GM12878 (cell line): Measurements from ENCODE around the gene CCNA2. TPM values are rescaled to one million over a fixed set of nuclear protein-coding genes. Genes with fewer than 3 reads are reported as not detected.

Source experiments
- BACH1 ChIP-seq: fragments of 450-650 bp; IDR thresholded peaks from 2 replicates; pipeline ENCODE4 v1.6.1; 2017; ENCODE audit warnings: mild to moderate bottlenecking, borderline replicate concordance
- EP300 ChIP-seq, 2 experiments: fragments of 150-350 bp in 1 of 2; IDR thresholded peaks; 2 replicates each; pipeline ENCODE4 v1.6.1; 2011 to 2012; ENCODE audit warnings: low read depth in 2 of 2, low read length in 2 of 2, borderline replicate concordance in 1 of 2, improper control_type of control experiment in 1 of 2, inconsistent platforms in 1 of 2; ENCODE audit not compliant: control insufficient read depth in 1 of 2
- HDGF ChIP-seq: fragments of 450-650 bp; IDR thresholded peaks from 2 replicates; pipeline ENCODE4 v1.6.1; 2016; ENCODE audit warnings: antibody characterized with exemption
- POLR2A ChIP-seq: IDR thresholded peaks from 2 replicates; pipeline ENCODE4 v1.6.1; 2011; ENCODE audit warnings: low read depth, mild to moderate bottlenecking, low read length
- RB1 ChIP-seq: fragments of 450-650 bp; formaldehyde crosslinking; IDR thresholded peaks from 2 replicates; pipeline ENCODE4 v1.6.1; 2017; ENCODE audit warnings: mild to moderate bottlenecking, borderline replicate concordance
- TCF7 ChIP-seq: IDR thresholded peaks from 2 replicates; pipeline ENCODE4 v1.6.1; 2014; ENCODE audit warnings: antibody characterized with exemption, borderline replicate concordance
- YY1 ChIP-seq: IDR thresholded peaks from 2 replicates; pipeline ENCODE4 v1.6.1; 2011; ENCODE audit warnings: low read depth, mild to moderate bottlenecking, low read length
- polyA plus RNA-seq, 11 experiments: library from polyadenylated mRNA; depleted of rRNA in 4 of 11; unstranded in 6 of 11; stranded (reverse) in 5 of 11; fragments of >200 nt; fragmentation: Nextera tagmentation in 4 of 11; fragmentation: Illumina TruSeq in 1 of 11; extraction: Ambion mirVana in 4 of 11; extraction: Trizol in 1 of 11; gene quantifications; 1 replicate in 1 of 11; 2 replicates in 10 of 11; pipeline versions ENCODE4 v1.2.1 to v1.2.3, GENCODE V29; 2011 to 2016; ENCODE audit warnings: inconsistent platforms in 2 of 11, missing spikeins in 2 of 11, low read depth in 1 of 11
- total RNA-seq, 4 experiments: library from RNA; depleted of rRNA in 3 of 4; stranded (reverse); fragments of >200 nt in 3 of 4; fragmentation: Illumina TruSeq in 1 of 4; extraction: Trizol in 1 of 4; gene quantifications; 2 replicates each; pipeline versions ENCODE4 v1.2.1 to v1.2.3, GENCODE V29; 2013 to 2021
- TF ChIP-seq, protein P1 (sequence below): fragments of 450-650 bp; IDR thresholded peaks from 2 replicates; pipeline ENCODE4 v1.6.1; 2017; ENCODE audit warnings: borderline replicate concordance
- TF ChIP-seq, protein P2 (sequence below): fragments of 150-350 bp; IDR thresholded peaks from 2 replicates; pipeline ENCODE4 v1.6.1; 2016; ENCODE audit warnings: low read depth, low read length
- TF ChIP-seq, protein P3 (sequence below): fragments of 450-650 bp; IDR thresholded peaks from 2 replicates; pipeline ENCODE4 v1.6.1; 2017; ENCODE audit warnings: mild to moderate bottlenecking, moderate library complexity

The CCNA2 gene
- total and polyA plus RNA-seq, 10 of the 15 experiments (the other 5 are each of a cell fraction or from before 2014, with no cell fraction given): 21.8 to 153 (median 94.5) TPM

DNA sequence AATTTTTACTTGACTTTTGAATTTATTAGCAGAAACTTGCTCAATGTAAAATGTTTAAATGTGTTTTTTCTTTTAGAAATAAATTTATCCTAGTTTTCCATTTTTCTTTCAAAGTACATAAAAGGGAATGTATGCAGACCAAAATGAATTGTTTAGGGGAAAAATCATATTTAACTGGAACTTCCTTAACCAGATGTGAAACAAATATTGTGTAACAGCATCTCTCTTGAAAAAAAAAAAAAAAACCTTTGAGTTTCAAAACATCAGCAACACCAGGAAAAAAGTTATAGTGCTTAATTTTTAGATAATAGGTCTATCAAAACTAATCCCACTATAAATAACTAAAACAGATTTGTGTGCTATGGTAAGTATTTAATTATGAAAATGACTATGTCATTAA is 14.5 kb upstream of the CCNA2 start (continued):
- TF ChIP-seq, protein P1, sequence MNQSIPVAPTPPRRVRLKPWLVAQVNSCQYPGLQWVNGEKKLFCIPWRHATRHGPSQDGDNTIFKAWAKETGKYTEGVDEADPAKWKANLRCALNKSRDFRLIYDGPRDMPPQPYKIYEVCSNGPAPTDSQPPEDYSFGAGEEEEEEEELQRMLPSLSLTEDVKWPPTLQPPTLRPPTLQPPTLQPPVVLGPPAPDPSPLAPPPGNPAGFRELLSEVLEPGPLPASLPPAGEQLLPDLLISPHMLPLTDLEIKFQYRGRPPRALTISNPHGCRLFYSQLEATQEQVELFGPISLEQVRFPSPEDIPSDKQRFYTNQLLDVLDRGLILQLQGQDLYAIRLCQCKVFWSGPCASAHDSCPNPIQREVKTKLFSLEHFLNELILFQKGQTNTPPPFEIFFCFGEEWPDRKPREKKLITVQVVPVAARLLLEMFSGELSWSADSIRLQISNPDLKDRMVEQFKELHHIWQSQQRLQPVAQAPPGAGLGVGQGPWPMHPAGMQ: no peak
- no peak for TF ChIP-seq EP300 (IDR thresholded peaks at IDR 0.05; ENCODE audit: borderline replicate concordance in 1 of 2, control insufficient read depth in 1 of 2, low read depth in 2 of 2, low read length in 2 of 2)
- TF ChIP-seq, protein P2, sequence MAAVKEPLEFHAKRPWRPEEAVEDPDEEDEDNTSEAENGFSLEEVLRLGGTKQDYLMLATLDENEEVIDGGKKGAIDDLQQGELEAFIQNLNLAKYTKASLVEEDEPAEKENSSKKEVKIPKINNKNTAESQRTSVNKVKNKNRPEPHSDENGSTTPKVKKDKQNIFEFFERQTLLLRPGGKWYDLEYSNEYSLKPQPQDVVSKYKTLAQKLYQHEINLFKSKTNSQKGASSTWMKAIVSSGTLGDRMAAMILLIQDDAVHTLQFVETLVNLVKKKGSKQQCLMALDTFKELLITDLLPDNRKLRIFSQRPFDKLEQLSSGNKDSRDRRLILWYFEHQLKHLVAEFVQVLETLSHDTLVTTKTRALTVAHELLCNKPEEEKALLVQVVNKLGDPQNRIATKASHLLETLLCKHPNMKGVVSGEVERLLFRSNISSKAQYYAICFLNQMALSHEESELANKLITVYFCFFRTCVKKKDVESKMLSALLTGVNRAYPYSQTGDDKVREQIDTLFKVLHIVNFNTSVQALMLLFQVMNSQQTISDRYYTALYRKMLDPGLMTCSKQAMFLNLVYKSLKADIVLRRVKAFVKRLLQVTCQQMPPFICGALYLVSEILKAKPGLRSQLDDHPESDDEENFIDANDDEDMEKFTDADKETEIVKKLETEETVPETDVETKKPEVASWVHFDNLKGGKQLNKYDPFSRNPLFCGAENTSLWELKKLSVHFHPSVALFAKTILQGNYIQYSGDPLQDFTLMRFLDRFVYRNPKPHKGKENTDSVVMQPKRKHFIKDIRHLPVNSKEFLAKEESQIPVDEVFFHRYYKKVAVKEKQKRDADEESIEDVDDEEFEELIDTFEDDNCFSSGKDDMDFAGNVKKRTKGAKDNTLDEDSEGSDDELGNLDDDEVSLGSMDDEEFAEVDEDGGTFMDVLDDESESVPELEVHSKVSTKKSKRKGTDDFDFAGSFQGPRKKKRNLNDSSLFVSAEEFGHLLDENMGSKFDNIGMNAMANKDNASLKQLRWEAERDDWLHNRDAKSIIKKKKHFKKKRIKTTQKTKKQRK: no peak
- TF ChIP-seq TCF7: no peak
- no peak for TF ChIP-seq HDGF
- TF ChIP-seq, protein P3, sequence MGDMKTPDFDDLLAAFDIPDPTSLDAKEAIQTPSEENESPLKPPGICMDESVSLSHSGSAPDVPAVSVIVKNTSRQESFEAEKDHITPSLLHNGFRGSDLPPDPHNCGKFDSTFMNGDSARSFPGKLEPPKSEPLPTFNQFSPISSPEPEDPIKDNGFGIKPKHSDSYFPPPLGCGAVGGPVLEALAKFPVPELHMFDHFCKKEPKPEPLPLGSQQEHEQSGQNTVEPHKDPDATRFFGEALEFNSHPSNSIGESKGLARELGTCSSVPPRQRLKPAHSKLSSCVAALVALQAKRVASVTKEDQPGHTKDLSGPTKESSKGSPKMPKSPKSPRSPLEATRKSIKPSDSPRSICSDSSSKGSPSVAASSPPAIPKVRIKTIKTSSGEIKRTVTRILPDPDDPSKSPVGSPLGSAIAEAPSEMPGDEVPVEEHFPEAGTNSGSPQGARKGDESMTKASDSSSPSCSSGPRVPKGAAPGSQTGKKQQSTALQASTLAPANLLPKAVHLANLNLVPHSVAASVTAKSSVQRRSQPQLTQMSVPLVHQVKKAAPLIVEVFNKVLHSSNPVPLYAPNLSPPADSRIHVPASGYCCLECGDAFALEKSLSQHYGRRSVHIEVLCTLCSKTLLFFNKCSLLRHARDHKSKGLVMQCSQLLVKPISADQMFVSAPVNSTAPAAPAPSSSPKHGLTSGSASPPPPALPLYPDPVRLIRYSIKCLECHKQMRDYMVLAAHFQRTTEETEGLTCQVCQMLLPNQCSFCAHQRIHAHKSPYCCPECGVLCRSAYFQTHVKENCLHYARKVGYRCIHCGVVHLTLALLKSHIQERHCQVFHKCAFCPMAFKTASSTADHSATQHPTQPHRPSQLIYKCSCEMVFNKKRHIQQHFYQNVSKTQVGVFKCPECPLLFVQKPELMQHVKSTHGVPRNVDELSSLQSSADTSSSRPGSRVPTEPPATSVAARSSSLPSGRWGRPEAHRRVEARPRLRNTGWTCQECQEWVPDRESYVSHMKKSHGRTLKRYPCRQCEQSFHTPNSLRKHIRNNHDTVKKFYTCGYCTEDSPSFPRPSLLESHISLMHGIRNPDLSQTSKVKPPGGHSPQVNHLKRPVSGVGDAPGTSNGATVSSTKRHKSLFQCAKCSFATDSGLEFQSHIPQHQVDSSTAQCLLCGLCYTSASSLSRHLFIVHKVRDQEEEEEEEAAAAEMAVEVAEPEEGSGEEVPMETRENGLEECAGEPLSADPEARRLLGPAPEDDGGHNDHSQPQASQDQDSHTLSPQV: no peak
- TF ChIP-seq BACH1: no peak
- TF ChIP-seq YY1: no peak
- no peak for TF ChIP-seq POLR2A
- TF ChIP-seq RB1: no peak
- TF ChIP-seq, all 136 proteins: peak for 0
